GM18519 (cell line): ENCODE measurements around the gene ZFP90.

ENCODE experiments used
- ATAC-seq: cut with Tn5 transposase; IDR thresholded peaks from one replicate; pipeline ENCODE4 v1.9.1; 2021; ENCODE audit warnings: mild to moderate bottlenecking, moderate library complexity; ENCODE audit not compliant: unreplicated experiment, low FRiP score

ZFP90 gene

GRCh38 chr16:68574479-68574878, 35.4 kb downstream of the ZFP90 start:
- ATAC-seq, result no peak

- no peak for ATAC-seq
Observed at GRCh38 chr16:68575082-68575481, 36.0 kb downstream of the ZFP90 start.

- no peak for ATAC-seq
Observed at GRCh38 chr16:68577352-68577853, 38.3 kb downstream of the ZFP90 start.

GRCh38 chr16:68590201-68590994, 51.3 kb downstream of the ZFP90 start:
- no peak for ATAC-seq

GRCh38 chr16:68592466-68593337, 53.6 kb downstream of the ZFP90 start:
- no peak for ATAC-seq

- ATAC-seq, result no peak
Observed at GRCh38 chr16:68596266-68596665, 57.2 kb downstream of the ZFP90 start.

GRCh38 chr16:68599586-68599985, 60.5 kb downstream of the ZFP90 start:
- no peak for ATAC-seq

GRCh38 chr16:68605746-68606145, 66.7 kb downstream of the ZFP90 start:
- ATAC-seq, result no peak

GRCh38 chr16:68607443-68607842, 68.4 kb downstream of the ZFP90 start:
- ATAC-seq, result no peak

- no peak for ATAC-seq
Observed at GRCh38 chr16:68608330-68608729, 69.2 kb downstream of the ZFP90 start.

- ATAC-seq, result no peak
Observed at GRCh38 chr16:68612996-68613395, 73.9 kb downstream of the ZFP90 start.

- no peak for ATAC-seq
Observed at GRCh38 chr16:68617734-68618133, 78.6 kb downstream of the ZFP90 start.
